GM12878 (cell line): ENCODE results near the gene C2CD5. TPM values are rescaled to one million over a fixed set of nuclear protein-coding genes. Genes with fewer than 3 reads are reported as not detected.

Experiments used
- ATAC-seq: fragments of 200-7000 bp; cut with Tn5 transposase; 3 replicates; pipeline ENCODE4 v1.9.1; 2020; ENCODE audit warnings: mild to moderate bottlenecking, moderate library complexity
- BruUV-seq: library from RNA; stranded (reverse); fragments of 400-500 nt; replicated peaks from 2 replicates; lab custom pipeline; 2021; lab: Mats Ljungman, UMichigan
- CTCF ChIA-PET: fragments of 300-600 bp; sonication (Branson Sonifier 250); formaldehyde crosslinking; extraction: SDS; loops from one replicate; lab custom pipeline; 2021; ENCODE audit warnings: inconsistent platforms; lab: Yijun Ruan, JAX
- POLR2A ChIA-PET: fragments of 350-600 bp; formaldehyde crosslinking; extraction: SDS; loops from one replicate; lab custom pipeline; 2021; ENCODE audit warnings: inconsistent platforms; lab: Charles Lee
- RAD21 ChIA-PET: fragments of 300-600 bp; sonication (Branson Sonifier 250); formaldehyde crosslinking; loops from one replicate; lab custom pipeline; 2023; ENCODE audit warnings: antibody characterized with exemption; ENCODE audit not compliant: unreplicated experiment; lab: Charles Lee
- SMC1A ChIA-PET: fragments of 300-600 bp; sonication (Branson Sonifier 250); formaldehyde crosslinking; loops from one replicate; lab custom pipeline; 2023; ENCODE audit not compliant: unreplicated experiment, uncharacterized antibody; lab: Charles Lee
- DNase-seq: peaks from one replicate; pipeline ENCODE4 v3.0.0-alpha.2; 2011; ENCODE audit warnings: low read depth, low spot score
- FAIRE-seq: peaks from 3 replicates; lab custom pipeline; 2011; peaks lifted over from hg19 to GRCh38; lab: Jason Lieb, UNC
- H2AFZ ChIP-seq: 2 replicates; pipeline ENCODE4 v1.6.0; 2011; ENCODE audit warnings: low read depth, low read length, control low read depth; ENCODE audit not compliant: control insufficient read depth
- H3K27ac ChIP-seq: 2 replicates; pipeline ENCODE4 v1.5.1; 2011; ENCODE audit warnings: control low read depth; ENCODE audit not compliant: control insufficient read depth, insufficient read depth
- H3K27me3 ChIP-seq, 2 experiments: replicated peaks in 1 of 2; 2 replicates each; pipeline versions ENCODE4 v1.6.0 to v1.6.1; 2011; ENCODE audit warnings: low read length in 1 of 2; ENCODE audit not compliant: control insufficient read depth in 2 of 2, insufficient read depth in 2 of 2
- H3K36me3 ChIP-seq, 2 experiments: 2 replicates each; pipeline ENCODE4 v1.5.1; 2011; ENCODE audit warnings: low read length in 1 of 2; ENCODE audit not compliant: control insufficient read depth in 2 of 2, insufficient read depth in 2 of 2
- H3K4me1 ChIP-seq: 2 replicates; pipeline ENCODE4 v1.6.1; 2011; ENCODE audit warnings: mild to moderate bottlenecking, low read length, moderate library complexity, mixed read lengths; ENCODE audit not compliant: control insufficient read depth, insufficient read depth
- H3K4me2 ChIP-seq: 2 replicates; pipeline ENCODE4 v1.6.0; 2011; ENCODE audit warnings: control low read depth; ENCODE audit not compliant: control insufficient read depth, insufficient read depth
- H3K4me3 ChIP-seq: fragments of 200-600 bp; sonication (generic); 2 replicates; pipeline ENCODE4 v1.5.1; 2016
- H3K79me2 ChIP-seq: 2 replicates; pipeline ENCODE4 v1.6.0; 2011; ENCODE audit warnings: low read length; ENCODE audit not compliant: control insufficient read depth, insufficient read depth
- H3K9ac ChIP-seq: 2 replicates; pipeline ENCODE4 v1.8.0; 2011; ENCODE audit warnings: low read length, control low read depth, mixed read lengths; ENCODE audit not compliant: control insufficient read depth, insufficient read depth
- H3K9me3 ChIP-seq: replicated peaks from 3 replicates; pipeline ENCODE4 v1.5.1; 2011; ENCODE audit warnings: mild to moderate bottlenecking, low read length; ENCODE audit not compliant: control insufficient read depth, insufficient read depth
- H4K20me1 ChIP-seq: 2 replicates; pipeline ENCODE4 v1.6.0; 2011; ENCODE audit not compliant: control insufficient read depth, insufficient read depth
- MXI1 ChIP-seq: fragments of 150-350 bp; IDR thresholded peaks from 2 replicates; pipeline ENCODE4 v1.6.1; 2011; ENCODE audit warnings: low read depth, mild to moderate bottlenecking, inconsistent platforms, low read length, improper control_type of control experiment
- ZNF384 ChIP-seq: IDR thresholded peaks from 2 replicates; pipeline ENCODE4 v1.6.1; 2012; ENCODE audit warnings: low read depth, mild to moderate bottlenecking, low read length, improper control_type of control experiment, borderline replicate concordance
- WGBS: methylation state at CpG from one replicate; pipeline ENCODE4 v1.1.6; 2016; ENCODE audit warnings: low lambda C conversion rate; ENCODE audit not compliant: insufficient replicate concordance, insufficient coverage; ENCODE audit errors: missing lambda C conversion rate; 5-methylcytosine and 5-hydroxymethylcytosine counted together
- in situ Hi-C: fragments of 300-500 bp; cut with MboI; formaldehyde crosslinking; loops from 9 replicates; pipeline ENCODE4 v1.14.3; 2018; ENCODE audit warnings: mixed read lengths
- intact Hi-C: fragments of 100-400 bp; cut with micrococcal nuclease; formaldehyde crosslinking; loops from one replicate; pipeline ENCODE4 v1.14.2; 2022; ENCODE audit not compliant: unreplicated experiment
- polyA plus RNA-seq, 11 experiments: library from polyadenylated mRNA; depleted of rRNA in 4 of 11; unstranded in 6 of 11; stranded (reverse) in 5 of 11; fragments of >200 nt; fragmentation: Nextera tagmentation in 4 of 11; fragmentation: Illumina TruSeq in 1 of 11; extraction: Ambion mirVana in 4 of 11; extraction: Trizol in 1 of 11; gene quantifications; 1 replicate in 1 of 11; 2 replicates in 10 of 11; pipeline versions ENCODE4 v1.2.1 to v1.2.3, GENCODE V29; 2011 to 2016; ENCODE audit warnings: inconsistent platforms in 2 of 11, missing spikeins in 2 of 11, low read depth in 1 of 11
- total RNA-seq, 4 experiments: library from RNA; depleted of rRNA in 3 of 4; stranded (reverse); fragments of >200 nt in 3 of 4; fragmentation: Illumina TruSeq in 1 of 4; extraction: Trizol in 1 of 4; gene quantifications; 2 replicates each; pipeline versions ENCODE4 v1.2.1 to v1.2.3, GENCODE V29; 2013 to 2021
- TF ChIP-seq, protein P1 (sequence below): IDR thresholded peaks from 2 replicates; pipeline ENCODE4 v1.6.1; 2011; ENCODE audit warnings: borderline replicate concordance, low read depth, mild to moderate bottlenecking, moderate library complexity, mixed read lengths, low read length; ENCODE audit not compliant: insufficient read depth; ENCODE audit errors: extremely low read length
- TF ChIP-seq, protein P2 (sequence below): IDR thresholded peaks from 2 replicates; pipeline ENCODE4 v1.6.1; 2011; ENCODE audit warnings: low read depth, low read length, improper control_type of control experiment, borderline replicate concordance

C2CD5 gene
- total and polyA plus RNA-seq, 10 of the 15 experiments (the other 5 are each of a cell fraction or from before 2014, with no cell fraction given): 7.7 to 55.0 (median 27.0) TPM

DNA sequence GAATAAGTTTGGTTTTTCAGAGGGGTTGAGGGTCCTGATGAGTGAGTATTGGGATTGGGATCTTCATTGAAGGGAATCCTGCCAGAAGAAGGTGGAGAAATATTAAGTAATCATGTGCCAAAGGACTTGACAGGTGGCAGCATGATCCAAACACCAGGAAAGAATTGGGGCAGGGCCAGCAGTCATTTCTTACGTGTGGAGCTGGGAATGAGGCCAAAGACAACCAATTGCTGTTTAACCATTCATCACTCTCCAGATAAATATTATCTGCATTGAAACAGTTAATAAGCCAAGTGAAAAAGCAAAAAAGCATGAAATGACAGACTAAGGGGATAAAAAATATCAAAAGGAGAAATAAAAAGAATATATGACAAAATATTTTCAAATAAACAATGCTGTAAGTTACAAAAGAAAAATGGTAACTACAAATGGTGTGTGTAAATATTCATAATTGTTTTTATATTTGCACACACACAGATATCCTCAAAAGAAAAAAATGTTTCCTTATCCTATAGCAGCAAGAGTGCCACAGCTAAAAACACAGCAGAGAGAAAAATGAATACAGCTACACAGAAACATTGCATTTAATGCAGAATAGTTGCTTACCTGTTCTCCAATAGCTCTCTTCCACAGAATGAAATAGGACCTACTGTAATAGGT, 26.2 kb downstream of the C2CD5 start:
- 95% methylated on average over 1 of the region's 1 CpG for WGBS
- no peaks in the 10 kb centered on the region for H4K20me1 ChIP-seq
- intact Hi-C loops: no loop called here
- BruUV-seq: no TSS peak
- no peaks in the 10 kb centered on the region for H3K27me3 ChIP-seq
- no peak overlapping the region for H3K27ac ChIP-seq
- ATAC-seq (no peak), FAIRE-seq (no peak), DNase-seq (no peak)
- H3K36me3 ChIP-seq: peaks cover 6 to 11% of the 10 kb centered on the region in 2 experiments
- no peak overlapping the region for H2AFZ ChIP-seq
- TF ChIP-seq ZNF384: no peak
- no peak for TF ChIP-seq MXI1
- TF ChIP-seq, protein P1, sequence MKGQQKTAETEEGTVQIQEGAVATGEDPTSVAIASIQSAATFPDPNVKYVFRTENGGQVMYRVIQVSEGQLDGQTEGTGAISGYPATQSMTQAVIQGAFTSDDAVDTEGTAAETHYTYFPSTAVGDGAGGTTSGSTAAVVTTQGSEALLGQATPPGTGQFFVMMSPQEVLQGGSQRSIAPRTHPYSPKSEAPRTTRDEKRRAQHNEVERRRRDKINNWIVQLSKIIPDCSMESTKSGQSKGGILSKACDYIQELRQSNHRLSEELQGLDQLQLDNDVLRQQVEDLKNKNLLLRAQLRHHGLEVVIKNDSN: no peak
- TF ChIP-seq, protein P2, sequence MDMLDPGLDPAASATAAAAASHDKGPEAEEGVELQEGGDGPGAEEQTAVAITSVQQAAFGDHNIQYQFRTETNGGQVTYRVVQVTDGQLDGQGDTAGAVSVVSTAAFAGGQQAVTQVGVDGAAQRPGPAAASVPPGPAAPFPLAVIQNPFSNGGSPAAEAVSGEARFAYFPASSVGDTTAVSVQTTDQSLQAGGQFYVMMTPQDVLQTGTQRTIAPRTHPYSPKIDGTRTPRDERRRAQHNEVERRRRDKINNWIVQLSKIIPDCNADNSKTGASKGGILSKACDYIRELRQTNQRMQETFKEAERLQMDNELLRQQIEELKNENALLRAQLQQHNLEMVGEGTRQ: no peak
- H3K4me1 ChIP-seq: no peaks in the 10 kb centered on the region
- H3K4me3 ChIP-seq: no peak overlapping the region
- no peak overlapping the region for H3K4me2 ChIP-seq
- no peak overlapping the region for H3K9ac ChIP-seq
- CTCF ChIA-PET: interaction anchor here (0.7 to 1.8 kb wide), 3 partner anchors 11 to 58 kb away, joined by 3 to 13 read pairs (median 3); no protein-coding TSS in a partner anchor
- RAD21 ChIA-PET: no interaction called here
- in situ Hi-C loops: no loop called here
- H3K9me3 ChIP-seq: no peaks in the 10 kb centered on the region
- SMC1A ChIA-PET: interaction anchor here (0.9 to 1.6 kb wide), 2 partner anchors 8 to 154 kb away, joined by 3 to 4 read pairs; no protein-coding TSS in a partner anchor
- H3K79me2 ChIP-seq: no peaks in the 10 kb centered on the region
- POLR2A ChIA-PET: interaction anchor here (0.6 kb wide), 1 partner anchor 48 kb away, joined by 3 read pairs; no protein-coding TSS in a partner anchor
